Osteoblast (primary cell): ENCODE measurements around the gene ZNF76. TPM values are rescaled to one million over a fixed set of nuclear protein-coding genes. Genes with fewer than 3 reads are reported as not detected.
"Not testable (repeated sequence)": the region's sequence is repeated elsewhere in the genome, so short reads cannot be mapped to it uniquely, and the experiment has no call there.

Experiments used
- DNase-seq: peaks from one replicate; pipeline ENCODE4 v3.0.0; 2011; ENCODE audit warnings: low spot score, mixed read lengths; ENCODE audit not compliant: insufficient read length; ENCODE audit errors: missing footprints
- H2AFZ ChIP-seq: 2 replicates; pipeline ENCODE4 v1.6.0; 2011; ENCODE audit warnings: mild to moderate bottlenecking, low read length
- H3K27ac ChIP-seq: 2 replicates; pipeline ENCODE4 v1.5.1; 2011; ENCODE audit warnings: mild to moderate bottlenecking, low read depth, low read length, moderate library complexity
- H3K27me3 ChIP-seq: 2 replicates; pipeline ENCODE4 v1.6.0; 2012; ENCODE audit warnings: mild to moderate bottlenecking, control low read depth, inconsistent platforms, low read length, moderate library complexity; ENCODE audit not compliant: insufficient read depth
- H3K36me3 ChIP-seq: 2 replicates; pipeline ENCODE4 v1.5.1; 2011; ENCODE audit warnings: mild to moderate bottlenecking, low read length, control low read depth, moderate library complexity; ENCODE audit not compliant: insufficient read depth
- H3K4me1 ChIP-seq: 2 replicates; pipeline ENCODE4 v1.5.1; 2011; ENCODE audit warnings: mild to moderate bottlenecking, low read length, control low read depth, moderate library complexity; ENCODE audit not compliant: insufficient read depth
- H3K4me2 ChIP-seq: 2 replicates; pipeline ENCODE4 v1.6.0; 2011; ENCODE audit warnings: mild to moderate bottlenecking, low read length; ENCODE audit not compliant: insufficient read depth
- H3K4me3 ChIP-seq: fragments of 200-600 bp; sonication (generic); 3 replicates; pipeline ENCODE4 v1.5.1; 2012; ENCODE audit warnings: mild to moderate bottlenecking, low read length, inconsistent platforms; ENCODE audit not compliant: insufficient read depth
- H3K79me2 ChIP-seq: 2 replicates; pipeline ENCODE4 v1.6.0; 2012; ENCODE audit warnings: mild to moderate bottlenecking, low read length, control low read depth, inconsistent platforms; ENCODE audit not compliant: insufficient read depth
- H3K9me3 ChIP-seq: 2 replicates; pipeline ENCODE4 v1.5.1; 2011; ENCODE audit warnings: low read depth, low read length, control low read depth
- H4K20me1 ChIP-seq: 2 replicates; pipeline ENCODE4 v1.6.0; 2012; ENCODE audit warnings: mild to moderate bottlenecking, low read length, control low read depth; ENCODE audit not compliant: insufficient read depth
- CTCF ChIP-seq: IDR thresholded peaks from 2 replicates; pipeline ENCODE4 v1.5.1; 2011; ENCODE audit warnings: mild to moderate bottlenecking, low read depth, low read length, moderate library complexity; ENCODE audit errors: extremely low read depth
- total RNA-seq: library from RNA; depleted of rRNA; stranded (reverse); fragments of >200 nt; gene quantifications from 2 replicates; pipeline ENCODE4 v1.2.3, GENCODE V29; 2012

ZNF76 gene
- total RNA-seq, 1 donor = 19.9 TPM

GRCh38 chr6:35332074-35332887 lies 72.7 kb downstream of the ZNF76 start:
- not testable (repeated sequence) for DNase-seq, H3K27ac ChIP-seq, H3K36me3 ChIP-seq, H2AFZ ChIP-seq, H3K4me3 ChIP-seq, H3K27me3 ChIP-seq, H3K4me2 ChIP-seq, H3K4me1 ChIP-seq, H3K9me3 ChIP-seq, H3K79me2 ChIP-seq, H4K20me1 ChIP-seq
- TF ChIP-seq CTCF = peak; percentile 11

GRCh38 chr6:35341557-35341956 lies 82.0 kb downstream of the ZNF76 start:
- H3K4me1 ChIP-seq = peaks cover 17% of the 10 kb centered on the region
- H3K9me3 ChIP-seq = no peaks in the 10 kb centered on the region
- peaks cover 42% of the 10 kb centered on the region for H3K79me2 ChIP-seq
- H2AFZ ChIP-seq = no peak overlapping the region
- peak; percentile 17 for DNase-seq
- H3K27me3 ChIP-seq = no peaks in the 10 kb centered on the region
- H3K36me3 ChIP-seq = peaks cover 16% of the 10 kb centered on the region
- no peak for TF ChIP-seq CTCF
- no peak overlapping the region for H3K27ac ChIP-seq
- H3K4me2 ChIP-seq = no peak overlapping the region
- peaks cover 34% of the 10 kb centered on the region for H4K20me1 ChIP-seq
- H3K4me3 ChIP-seq = no peak overlapping the region

GRCh38 chr6:35342258-35343091 lies 82.9 kb downstream of the ZNF76 start, which contains the start of gene PPARD:
TSS of gene PPARD (plus strand) at chr6:35342558. CDS start at chr6:35411088, 68,530 bp downstream.
- peak; percentile 100 for DNase-seq
- Histone ChIP-seq H2AFZ (peak within 1 kb of the TSS; percentile 53), H3K36me3 (peaks cover 24% of the 10 kb centered on the region), H3K27ac (peak within 1 kb of the TSS; percentile 98), H4K20me1 (peaks cover 41% of the 10 kb centered on the region), H3K4me3 (peak within 1 kb of the TSS; percentile 98), H3K4me1 (peaks cover 17% of the 10 kb centered on the region), H3K79me2 (peaks cover 50% of the 10 kb centered on the region), H3K27me3 (no peaks in the 10 kb centered on the region), H3K9me3 (no peaks in the 10 kb centered on the region), H3K4me2 (peak within 1 kb of the TSS; percentile 96)
- peak; percentile 94 for TF ChIP-seq CTCF
